Measurements from ENCODE around the gene BIRC5.

DNA sequence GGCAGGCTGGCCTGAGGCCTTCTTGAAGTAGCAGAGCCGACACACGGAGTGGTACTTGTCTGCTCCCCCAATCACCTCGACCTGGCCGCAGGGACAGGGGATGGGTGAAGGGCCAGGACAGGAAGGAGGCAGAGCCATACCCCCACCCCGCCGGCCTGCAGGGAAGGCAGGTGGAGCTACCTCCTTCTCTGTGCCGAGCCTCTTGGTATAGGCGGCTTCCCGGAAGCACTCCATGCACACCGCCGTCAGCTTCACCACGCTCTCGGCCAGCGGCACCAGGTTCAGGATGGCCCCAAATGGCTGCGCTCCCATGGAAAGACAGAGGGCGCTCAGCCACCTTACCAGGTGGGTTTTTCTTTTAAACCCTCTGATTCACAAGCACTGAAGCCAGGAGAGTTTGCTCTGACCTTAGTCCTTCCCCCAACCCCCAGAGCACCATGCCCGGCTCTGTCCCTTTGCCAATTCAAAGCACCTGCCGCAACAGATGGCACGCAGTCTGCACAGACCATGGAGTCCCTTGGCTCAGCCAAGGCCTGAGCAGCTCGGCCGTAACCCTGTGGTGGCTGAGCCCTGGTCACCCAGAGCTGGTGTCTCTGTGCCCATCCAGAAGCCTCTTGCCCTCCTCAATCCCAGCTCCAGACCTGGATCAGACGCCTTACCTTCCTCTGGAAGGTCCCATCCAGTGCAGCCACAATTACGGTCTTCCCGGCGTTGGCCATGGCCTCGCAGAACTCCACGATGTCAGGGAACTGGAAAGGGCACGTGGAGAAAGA, 39.0 kb upstream of the BIRC5 start:
- TF ChIP-seq, protein P1, sequence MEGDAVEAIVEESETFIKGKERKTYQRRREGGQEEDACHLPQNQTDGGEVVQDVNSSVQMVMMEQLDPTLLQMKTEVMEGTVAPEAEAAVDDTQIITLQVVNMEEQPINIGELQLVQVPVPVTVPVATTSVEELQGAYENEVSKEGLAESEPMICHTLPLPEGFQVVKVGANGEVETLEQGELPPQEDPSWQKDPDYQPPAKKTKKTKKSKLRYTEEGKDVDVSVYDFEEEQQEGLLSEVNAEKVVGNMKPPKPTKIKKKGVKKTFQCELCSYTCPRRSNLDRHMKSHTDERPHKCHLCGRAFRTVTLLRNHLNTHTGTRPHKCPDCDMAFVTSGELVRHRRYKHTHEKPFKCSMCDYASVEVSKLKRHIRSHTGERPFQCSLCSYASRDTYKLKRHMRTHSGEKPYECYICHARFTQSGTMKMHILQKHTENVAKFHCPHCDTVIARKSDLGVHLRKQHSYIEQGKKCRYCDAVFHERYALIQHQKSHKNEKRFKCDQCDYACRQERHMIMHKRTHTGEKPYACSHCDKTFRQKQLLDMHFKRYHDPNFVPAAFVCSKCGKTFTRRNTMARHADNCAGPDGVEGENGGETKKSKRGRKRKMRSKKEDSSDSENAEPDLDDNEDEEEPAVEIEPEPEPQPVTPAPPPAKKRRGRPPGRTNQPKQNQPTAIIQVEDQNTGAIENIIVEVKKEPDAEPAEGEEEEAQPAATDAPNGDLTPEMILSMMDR (conservative IDR thresholded peaks at IDR 0.05) = peak; percentile 66
- 0 out of 2 replicates have a peak, but pooled peaks have one; percentile 50 for TF ChIP-seq ZFX (IDR thresholded peaks at IDR 0.05)
